GM20431 (cell line): ENCODE data around the gene PALD1.
"Not testable (repeated sequence)": the region's sequence is repeated elsewhere in the genome, so short reads cannot be mapped to it uniquely, and the experiment has no call there.

Source experiments
- in situ Hi-C: fragments of 300-500 bp; cut with MseI, MboI; formaldehyde crosslinking; loops from one replicate; pipeline ENCODE4 v1.15.0; 2020; ENCODE audit warnings: low sequenced_read_pairs; ENCODE audit not compliant: unreplicated experiment

Gene PALD1

DNA sequence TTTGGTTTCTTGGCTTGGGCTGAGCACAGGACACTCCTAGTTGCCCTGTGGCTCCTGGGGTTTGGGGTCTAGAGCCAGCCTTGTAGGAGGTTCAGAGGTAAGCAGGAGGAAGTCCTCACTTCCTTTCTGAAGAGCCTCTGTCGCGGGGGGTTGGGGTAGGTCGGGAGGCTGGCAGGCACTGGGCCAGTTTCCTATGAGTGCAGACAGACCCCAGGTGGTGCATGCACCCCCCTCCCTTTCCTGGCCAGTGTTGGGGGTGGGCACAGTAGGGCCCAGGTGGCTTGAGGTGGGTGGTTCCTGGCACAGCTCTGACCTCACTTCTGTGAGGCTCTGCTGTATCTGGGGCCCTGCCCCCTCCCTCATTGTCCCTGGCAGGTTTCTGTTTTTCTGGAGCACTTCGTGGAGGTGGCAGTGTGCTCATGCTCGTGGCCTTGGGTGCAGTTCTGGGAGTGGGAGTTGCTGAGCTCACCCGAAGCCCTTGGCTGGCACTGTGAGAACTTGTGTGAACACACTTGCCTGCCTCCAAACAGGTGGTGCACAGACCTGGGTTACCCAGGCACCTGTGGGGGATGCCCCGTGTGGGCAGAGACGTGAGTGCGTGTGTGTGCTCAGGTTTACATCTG is 1.8 kb downstream of the PALD1 start:
- in situ Hi-C loops: no loop called here

GRCh38 chr10:70481105-70481504 is 2.5 kb downstream of the PALD1 start:
- in situ Hi-C loops: no loop called here

GRCh38 chr10:70481831-70482530 is 3.4 kb downstream of the PALD1 start:
- in situ Hi-C loops: no loop called here

DNA sequence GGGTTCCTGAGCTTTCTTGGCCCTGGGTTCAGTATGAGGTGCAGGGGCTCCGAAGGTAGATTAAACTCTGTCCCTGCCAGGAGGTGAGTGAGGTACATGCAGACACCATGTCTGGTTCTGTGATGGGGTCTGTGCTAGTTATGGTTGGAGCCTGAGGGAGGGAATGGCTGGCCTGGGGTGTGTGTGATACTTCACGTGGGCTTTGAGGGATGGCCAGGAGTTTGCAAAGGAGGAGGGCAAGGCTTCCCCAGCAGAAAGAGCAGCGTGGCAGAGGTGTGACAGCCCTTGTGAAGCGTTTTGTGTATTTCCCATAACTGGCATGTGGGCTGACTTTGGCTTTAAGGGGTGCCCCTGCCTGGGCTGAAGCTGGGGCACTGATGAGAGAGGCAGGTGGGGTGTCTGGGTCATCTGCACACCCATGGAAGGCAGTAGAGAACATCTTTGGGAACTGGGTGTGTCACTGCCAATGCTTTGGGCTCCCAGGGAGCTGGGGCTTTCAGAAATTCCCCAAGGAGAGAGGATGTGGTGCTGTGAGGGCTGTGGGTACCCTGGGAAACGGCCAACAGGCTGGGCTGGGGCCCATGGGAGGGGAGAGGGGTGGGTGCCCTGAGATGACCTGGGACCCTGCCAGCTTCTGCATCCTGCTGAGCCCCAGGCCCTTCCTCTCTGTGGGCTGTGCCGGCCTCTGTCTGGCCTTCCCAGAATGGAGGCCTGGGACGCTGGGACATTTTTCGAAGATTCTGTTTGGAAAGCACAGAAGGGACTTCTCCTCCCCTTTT is 4.6 kb downstream of the PALD1 start:
- in situ Hi-C loops: no loop called here

DNA sequence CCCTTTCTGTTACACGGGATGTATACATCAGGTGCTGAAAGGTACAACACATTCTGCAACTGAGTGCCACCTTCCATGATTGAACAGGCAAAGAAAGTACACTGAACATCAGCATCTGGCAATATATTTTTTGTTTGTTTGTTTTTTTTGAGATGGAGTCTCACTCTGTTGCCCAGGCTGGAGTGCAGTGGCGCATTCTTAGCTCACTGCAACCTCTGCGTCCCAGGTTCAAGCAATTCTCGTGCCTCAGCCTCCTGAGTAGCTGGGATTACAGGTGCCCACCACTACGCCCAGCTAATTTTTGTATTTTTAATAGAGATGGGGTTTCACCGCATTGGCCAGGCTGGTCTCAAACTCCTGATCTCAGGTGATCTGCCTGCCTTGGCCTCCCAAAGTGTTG is 5.3 kb downstream of the PALD1 start:
- in situ Hi-C loops: not testable (repeated sequence)

GRCh38 chr10:70487824-70488223 is 9.3 kb downstream of the PALD1 start:
- in situ Hi-C loops: no loop called here

GRCh38 chr10:70490142-70490541 is 11.6 kb downstream of the PALD1 start:
- in situ Hi-C loops: no loop called here

DNA sequence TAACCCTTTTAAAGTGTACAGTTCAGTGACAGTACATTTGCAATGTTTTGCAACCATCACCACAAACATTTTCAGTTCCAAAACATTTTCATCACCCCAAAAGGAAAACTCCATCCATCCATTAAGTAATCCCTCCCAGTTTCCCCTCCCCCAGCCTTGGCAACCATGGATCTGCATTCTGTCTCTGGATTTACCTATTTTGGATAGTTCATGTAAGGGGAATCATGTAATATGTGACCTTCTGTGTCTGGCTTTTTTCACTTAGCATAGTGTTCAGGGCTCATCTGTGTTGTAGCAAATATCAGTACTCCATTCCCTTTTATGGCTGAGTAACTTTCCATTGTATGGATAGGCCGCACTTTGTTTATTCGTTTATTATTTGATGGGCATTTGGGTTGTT is 13.0 kb downstream of the PALD1 start:
- in situ Hi-C loops: no loop called here

GRCh38 chr10:70492786-70493659 is 14.5 kb downstream of the PALD1 start:
- in situ Hi-C loops: no loop called here

DNA sequence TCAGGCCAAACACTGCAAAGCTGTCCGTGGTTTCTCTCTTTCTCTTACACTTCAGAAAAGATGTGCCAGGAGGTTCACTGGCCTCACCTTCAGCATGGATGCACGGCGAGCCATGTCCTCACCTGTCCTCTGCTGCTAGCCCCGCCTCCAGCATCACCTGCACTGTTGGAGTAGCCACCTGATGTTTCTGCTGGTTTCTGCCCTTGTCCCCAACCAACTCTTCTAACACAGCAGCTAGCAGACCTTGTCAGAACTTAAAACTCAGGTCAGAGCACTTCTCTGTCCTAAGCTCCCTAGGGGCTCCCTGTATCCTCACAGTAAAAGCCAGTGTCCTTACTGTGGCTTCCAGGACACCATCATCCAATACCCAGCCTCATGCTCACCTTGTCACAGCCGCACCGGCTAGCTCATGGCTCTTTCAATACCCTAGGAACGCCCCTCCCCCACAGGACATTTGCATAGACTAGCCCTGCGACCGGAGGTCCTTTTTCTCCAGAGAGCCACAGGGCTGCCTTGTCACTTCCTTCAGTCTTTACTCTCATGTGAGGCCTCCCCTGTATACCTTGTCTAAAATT is 15.2 kb downstream of the PALD1 start:
- in situ Hi-C loops: no loop called here

GRCh38 chr10:70494536-70494935 is 16.0 kb downstream of the PALD1 start:
- in situ Hi-C loops: no loop called here

- in situ Hi-C loops: no loop called here
Observed at GRCh38 chr10:70494966-70495365, 16.4 kb downstream of the PALD1 start.

DNA sequence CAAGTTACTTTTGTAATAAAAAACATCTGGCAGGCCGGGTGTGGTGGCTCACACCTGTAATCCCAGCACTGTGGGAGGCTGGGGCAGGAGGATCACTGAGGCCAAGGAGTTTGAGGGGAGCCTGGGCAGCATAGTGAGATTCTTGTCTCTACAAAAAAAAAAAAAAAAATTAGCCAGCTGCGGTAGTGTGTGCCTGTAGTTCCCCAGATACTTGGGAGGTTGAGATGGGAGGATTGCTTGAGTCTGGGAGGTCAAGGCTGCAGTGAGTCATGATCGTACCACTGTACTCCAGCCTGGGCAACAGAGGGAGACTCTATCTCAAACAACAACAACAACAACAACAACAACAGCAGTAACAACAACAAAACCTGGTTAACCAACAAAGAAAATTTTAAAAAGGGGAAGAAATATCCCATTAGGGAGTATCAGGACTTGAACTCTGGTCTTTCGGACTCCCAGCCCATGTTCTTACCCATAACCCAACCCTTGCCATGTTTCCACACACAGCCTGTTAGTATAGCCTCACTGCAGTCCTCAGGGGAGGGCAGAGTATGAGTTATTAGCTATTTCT is 17.2 kb downstream of the PALD1 start:
- in situ Hi-C loops: no loop called here

GRCh38 chr10:70496341-70497119 is 18.0 kb downstream of the PALD1 start:
- in situ Hi-C loops: no loop called here

- in situ Hi-C loops: no loop called here
Observed at GRCh38 chr10:70497120-70497545, 18.6 kb downstream of the PALD1 start.

DNA sequence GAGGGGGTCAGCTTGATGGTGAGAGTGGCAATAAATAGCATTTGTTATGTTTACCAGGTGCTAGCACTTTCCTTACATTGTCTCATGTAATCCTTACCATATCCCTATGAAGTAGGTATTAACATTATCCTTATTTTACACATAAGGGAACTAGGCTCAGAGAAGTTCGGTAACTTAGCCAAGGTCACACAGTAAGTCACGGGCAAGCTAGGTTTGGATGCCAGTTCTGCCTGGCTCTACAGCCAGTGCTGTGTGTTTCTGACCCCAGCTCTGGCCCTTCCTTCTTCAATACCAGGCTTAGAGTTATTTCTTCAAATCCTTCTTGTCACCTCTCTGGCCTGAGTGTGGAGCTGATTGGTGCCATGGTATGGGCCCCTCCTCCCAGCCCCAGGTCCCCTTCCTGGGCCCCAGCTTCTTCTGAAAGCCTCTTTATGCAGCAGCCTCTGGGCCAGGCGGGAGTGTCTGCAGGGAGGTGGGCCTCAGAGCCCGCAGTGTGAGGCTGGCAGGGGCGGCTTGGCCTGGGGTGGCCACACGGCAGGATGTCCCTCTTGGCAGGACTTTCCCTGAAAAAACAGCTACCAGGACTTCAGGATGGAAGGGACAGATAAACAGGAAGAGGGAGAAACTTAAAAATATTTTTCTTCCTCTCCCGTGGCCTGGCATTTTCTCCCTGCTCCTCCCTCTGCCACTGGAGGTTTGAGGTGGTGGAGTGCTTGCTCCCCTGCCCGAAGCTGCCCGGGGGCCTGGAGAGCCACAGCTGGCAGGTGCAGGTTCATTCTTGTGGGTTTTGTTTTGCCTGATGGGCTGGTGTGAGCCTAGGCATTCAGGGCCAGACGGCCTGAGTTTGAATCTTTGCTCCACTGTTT is 20.6 kb downstream of the PALD1 start:
- in situ Hi-C loops: no loop called here

DNA sequence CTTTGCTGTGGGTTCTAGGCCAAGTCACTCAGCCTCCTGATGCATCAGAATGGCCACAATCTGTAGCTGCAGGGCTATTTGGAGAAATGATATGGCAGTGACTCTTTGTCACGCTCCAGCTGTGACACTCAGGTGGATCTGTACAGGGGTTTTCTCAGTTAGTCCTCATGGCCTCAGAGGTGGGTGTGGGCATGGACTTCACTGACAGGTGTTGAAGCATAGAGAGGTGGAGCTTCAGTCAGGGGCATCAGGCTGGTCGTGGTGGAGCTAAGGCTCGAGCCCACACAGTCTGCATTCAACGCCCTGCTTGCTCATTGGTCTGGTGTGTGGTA is 21.2 kb downstream of the PALD1 start:
- in situ Hi-C loops: no loop called here

- in situ Hi-C loops: no loop called here
Observed at GRCh38 chr10:70500368-70500767, 21.8 kb downstream of the PALD1 start.
